GM18508 (cell line): ENCODE measurements around the gene LIN37.
"Not testable (repeated sequence)": the region's sequence is repeated elsewhere in the genome, so short reads cannot be mapped to it uniquely, and the experiment has no call there.

Experiments
- ATAC-seq: cut with Tn5 transposase; IDR thresholded peaks from one replicate; pipeline ENCODE4 v1.9.1; 2021; ENCODE audit warnings: moderate number of reproducible peaks; ENCODE audit not compliant: insufficient read depth, unreplicated experiment

LIN37 gene

GRCh38 chr19:35768082-35768421, 19.7 kb downstream of the LIN37 start:
- no peak for ATAC-seq

- ATAC-seq: not testable (repeated sequence)
Measured at GRCh38 chr19:35772362-35772761, 24.0 kb downstream of the LIN37 start.

- ATAC-seq: no peak
Measured at GRCh38 chr19:35773020-35773806, 24.8 kb downstream of the LIN37 start.

- ATAC-seq: no peak
Measured at GRCh38 chr19:35774274-35775045, 26.1 kb downstream of the LIN37 start.

GRCh38 chr19:35775046-35775297, 26.6 kb downstream of the LIN37 start:
- ATAC-seq: no peak

- ATAC-seq: peak; percentile 65
Measured at GRCh38 chr19:35775298-35776101, 27.1 kb downstream of the LIN37 start, which contains the start of gene ARHGAP33. TSS of gene ARHGAP33 (plus strand) at chr19:35775564. CDS start at chr19:35775659, 95 bp downstream.

- ATAC-seq: no peak
Measured at GRCh38 chr19:35776102-35776788, 27.9 kb downstream of the LIN37 start.

- ATAC-seq: no peak
Measured at GRCh38 chr19:35777086-35777841, 28.9 kb downstream of the LIN37 start.

GRCh38 chr19:35777961-35778360, 29.6 kb downstream of the LIN37 start:
- ATAC-seq: no peak

GRCh38 chr19:35779033-35779432, 30.7 kb downstream of the LIN37 start:
- no peak for ATAC-seq

GRCh38 chr19:35780058-35780457, 31.7 kb downstream of the LIN37 start:
- no peak for ATAC-seq

GRCh38 chr19:35780717-35781116, 32.3 kb downstream of the LIN37 start:
- no peak for ATAC-seq

GRCh38 chr19:35781650-35782049, 33.3 kb downstream of the LIN37 start:
- no peak for ATAC-seq

GRCh38 chr19:35782589-35782988, 34.2 kb downstream of the LIN37 start:
- no peak for ATAC-seq

- no peak for ATAC-seq
Measured at GRCh38 chr19:35783469-35784434, 35.4 kb downstream of the LIN37 start.

GRCh38 chr19:35784503-35785338, 36.3 kb downstream of the LIN37 start:
- no peak for ATAC-seq

GRCh38 chr19:35785339-35785627, 36.9 kb downstream of the LIN37 start:
- no peak for ATAC-seq
